ENCODE results near the gene TLL1.

The TLL1 gene

GRCh38 chr4:165877286-165877685 lies 4.2 kb downstream of the TLL1 start:
- Histone ChIP-seq H3K27me3 (ENCODE audit: control insufficient read depth, insufficient read depth, low read length) (no peaks in the 10 kb centered on the region), H3K4me1 (no peaks in the 10 kb centered on the region), H3K4me2 (ENCODE audit: low read length) (no peak overlapping the region), H3K4me3 (ENCODE audit: low read depth, low read length) (no peak overlapping the region), H3K9me3 (ENCODE audit: control insufficient read depth, low read length) (no peaks in the 10 kb centered on the region), H2AFZ (no peak overlapping the region), H3K79me2 (no peaks in the 10 kb centered on the region), H3K36me3 (ENCODE audit: control insufficient read depth, insufficient read depth, low read length) (no peaks in the 10 kb centered on the region), H3K9ac (no peak overlapping the region), H3K27ac (no peak overlapping the region)
- no peak for TF ChIP-seq CTCF (IDR thresholded peaks at IDR 0.05)

- Histone ChIP-seq H3K27ac (no peak overlapping the region), H3K36me3 (ENCODE audit: control insufficient read depth, insufficient read depth, low read length) (no peaks in the 10 kb centered on the region), H3K9me3 (ENCODE audit: control insufficient read depth, low read length) (no peaks in the 10 kb centered on the region), H3K4me2 (ENCODE audit: low read length) (no peak overlapping the region), H2AFZ (no peak overlapping the region), H3K27me3 (ENCODE audit: control insufficient read depth, insufficient read depth, low read length) (no peaks in the 10 kb centered on the region), H3K4me1 (no peaks in the 10 kb centered on the region), H3K4me3 (ENCODE audit: low read depth, low read length) (no peak overlapping the region), H3K79me2 (no peaks in the 10 kb centered on the region), H3K9ac (no peak overlapping the region)
- TF ChIP-seq CTCF (IDR thresholded peaks at IDR 0.05): no peak
Measured at GRCh38 chr4:165879641-165880040, 6.6 kb downstream of the TLL1 start.

- no peak overlapping the region for H3K4me2 ChIP-seq (ENCODE audit: low read length)
- no peaks in the 10 kb centered on the region for H3K36me3 ChIP-seq (ENCODE audit: control insufficient read depth, insufficient read depth, low read length)
- no peaks in the 10 kb centered on the region for H3K9me3 ChIP-seq (ENCODE audit: control insufficient read depth, low read length)
- H3K79me2 ChIP-seq: no peaks in the 10 kb centered on the region
- no peak for TF ChIP-seq CTCF (IDR thresholded peaks at IDR 0.05)
- H3K27me3 ChIP-seq (ENCODE audit: control insufficient read depth, insufficient read depth, low read length): no peaks in the 10 kb centered on the region
- no peak overlapping the region for H3K9ac ChIP-seq
- H3K4me1 ChIP-seq: no peaks in the 10 kb centered on the region
- H2AFZ ChIP-seq: no peak overlapping the region
- no peak overlapping the region for H3K27ac ChIP-seq
- H3K4me3 ChIP-seq (ENCODE audit: low read depth, low read length): no peak overlapping the region
Measured at GRCh38 chr4:165894159-165894558, 21.1 kb downstream of the TLL1 start.

DNA sequence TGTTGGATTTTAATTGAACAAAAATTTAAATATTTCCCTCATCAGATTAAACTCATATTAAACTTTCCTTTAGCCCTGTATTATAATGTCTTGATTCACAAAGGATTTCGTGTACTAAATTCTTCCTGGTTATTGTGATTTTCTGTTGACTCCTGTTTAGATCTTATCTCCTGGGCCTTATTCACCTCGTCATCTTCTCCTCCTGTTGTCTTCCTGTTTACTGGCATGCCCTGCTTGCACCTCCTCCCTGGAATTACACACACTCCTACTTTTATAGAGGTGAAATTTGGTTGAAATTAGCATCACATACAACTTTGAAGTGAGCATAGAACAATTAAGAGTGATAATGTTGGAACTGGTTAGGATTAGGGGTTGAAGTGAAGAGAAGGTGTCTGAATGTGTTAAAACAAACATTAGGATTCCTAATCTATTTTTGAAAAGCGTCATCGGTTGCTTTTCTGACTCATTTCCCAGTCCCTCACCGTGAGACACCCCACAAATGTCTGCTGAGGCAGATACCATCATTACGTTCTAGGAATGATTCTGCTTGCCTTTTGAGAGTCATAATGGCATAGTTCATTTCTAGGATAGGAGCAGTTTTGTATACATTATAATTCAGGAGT lies 32.5 kb downstream of the TLL1 start:
- no peaks in the 10 kb centered on the region for H3K79me2 ChIP-seq
- H2AFZ ChIP-seq: no peak overlapping the region
- H3K4me2 ChIP-seq (ENCODE audit: low read length): no peak overlapping the region
- H3K27me3 ChIP-seq (ENCODE audit: control insufficient read depth, insufficient read depth, low read length): no peaks in the 10 kb centered on the region
- no peak for TF ChIP-seq CTCF (IDR thresholded peaks at IDR 0.05)
- no peaks in the 10 kb centered on the region for H3K36me3 ChIP-seq (ENCODE audit: control insufficient read depth, insufficient read depth, low read length)
- no peak overlapping the region for H3K4me3 ChIP-seq (ENCODE audit: low read depth, low read length)
- H3K9ac ChIP-seq: no peak overlapping the region
- H3K9me3 ChIP-seq (ENCODE audit: control insufficient read depth, low read length): no peaks in the 10 kb centered on the region
- no peaks in the 10 kb centered on the region for H3K4me1 ChIP-seq
- peak overlapping the region; percentile 43 for H3K27ac ChIP-seq

- no peaks in the 10 kb centered on the region for H3K4me1 ChIP-seq
- no peak overlapping the region for H3K4me2 ChIP-seq (ENCODE audit: low read length)
- no peak overlapping the region for H3K9ac ChIP-seq
- H3K4me3 ChIP-seq (ENCODE audit: low read depth, low read length): no peak overlapping the region
- H3K36me3 ChIP-seq (ENCODE audit: control insufficient read depth, insufficient read depth, low read length): no peaks in the 10 kb centered on the region
- no peaks in the 10 kb centered on the region for H3K9me3 ChIP-seq (ENCODE audit: control insufficient read depth, low read length)
- TF ChIP-seq CTCF (IDR thresholded peaks at IDR 0.05): no peak
- H2AFZ ChIP-seq: no peak overlapping the region
- no peaks in the 10 kb centered on the region for H3K27me3 ChIP-seq (ENCODE audit: control insufficient read depth, insufficient read depth, low read length)
- H3K79me2 ChIP-seq: no peaks in the 10 kb centered on the region
- no peak overlapping the region for H3K27ac ChIP-seq
Measured at GRCh38 chr4:165906272-165906671, 33.2 kb downstream of the TLL1 start.
